IMR-90 (cell line): Measurements from ENCODE around the gene TSEN34. TPM values are rescaled to one million over a fixed set of nuclear protein-coding genes. Genes with fewer than 3 reads are reported as not detected.
"Not testable (repeated sequence)": the region's sequence is repeated elsewhere in the genome, so short reads cannot be mapped to it uniquely, and the experiment has no call there.

Experiments used
- ATAC-seq: fragments of 200-7000 bp; cut with Tn5 transposase; 2 replicates; pipeline ENCODE4 v1.9.1; 2020; ENCODE audit warnings: low read depth, mild to moderate bottlenecking, moderate library complexity
- BruUV-seq: library from RNA; stranded (reverse); fragments of 400-500 nt; replicated peaks from 2 replicates; lab custom pipeline; 2021; lab: Mats Ljungman, UMichigan
- CTCF ChIA-PET: fragments of 300-600 bp; formaldehyde crosslinking; extraction: SDS; loops from one replicate; lab custom pipeline; 2021; ENCODE audit warnings: antibody characterized with exemption; lab: Yijun Ruan, JAX
- POLR2A ChIA-PET: fragments of 300-600 bp; sonication (Branson Sonifier 250); formaldehyde crosslinking; loops from one replicate; lab custom pipeline; 2022; ENCODE audit warnings: antibody characterized with exemption; ENCODE audit not compliant: unreplicated experiment; lab: Charles Lee
- DNase-seq: peaks from one replicate; pipeline ENCODE4 v3.0.0; 2013
- H2AFZ ChIP-seq: replicated peaks from 2 replicates; pipeline ENCODE3; 2013; ENCODE audit warnings: low read length, mild to moderate bottlenecking; ENCODE audit not compliant: poor library complexity
- H2AK5ac ChIP-seq: 2 replicates; pipeline ENCODE4 v1.6.1; 2013; ENCODE audit warnings: low read depth, low read length, inconsistent platforms
- H2AK9ac ChIP-seq: replicated peaks from 2 replicates; pipeline ENCODE3; 2013; ENCODE audit warnings: mild to moderate bottlenecking, low read depth, low read length, moderate library complexity; ENCODE audit not compliant: poor library complexity
- H2BK120ac ChIP-seq: 2 replicates; pipeline ENCODE4 v1.6.1; 2013; ENCODE audit warnings: low read depth, low read length, inconsistent platforms
- H2BK15ac ChIP-seq: 3 replicates; pipeline ENCODE4 v1.6.1; 2013; ENCODE audit warnings: low read depth, low read length, inconsistent platforms
- H2BK20ac ChIP-seq: 2 replicates; pipeline ENCODE4 v1.6.1; 2013; ENCODE audit warnings: low read depth, mild to moderate bottlenecking, inconsistent platforms, low read length, moderate library complexity
- H2BK5ac ChIP-seq: 2 replicates; pipeline ENCODE4 v1.6.1; 2013; ENCODE audit warnings: mild to moderate bottlenecking, low read depth, low read length, inconsistent platforms; ENCODE audit not compliant: poor library complexity, severe bottlenecking
- H3K14ac ChIP-seq: replicated peaks from 2 replicates; pipeline ENCODE4 v1.6.1; 2013; ENCODE audit warnings: low read depth, low read length, inconsistent platforms
- H3K18ac ChIP-seq: 2 replicates; pipeline ENCODE4 v1.6.1; 2013; ENCODE audit warnings: low read depth, low read length, control low read depth
- H3K23ac ChIP-seq: 2 replicates; pipeline ENCODE4 v1.6.1; 2013; ENCODE audit warnings: low read depth, low read length, inconsistent platforms
- H3K27ac ChIP-seq: 2 replicates; pipeline ENCODE4 v1.5.1; 2013; ENCODE audit warnings: mild to moderate bottlenecking, control low read depth, low read length; ENCODE audit not compliant: insufficient read depth
- H3K27me3 ChIP-seq: 2 replicates; pipeline ENCODE4 v1.6.1; 2013; ENCODE audit warnings: low read length; ENCODE audit not compliant: control insufficient read depth, insufficient read depth
- H3K36me3 ChIP-seq: 2 replicates; pipeline ENCODE4 v1.6.1; 2013; ENCODE audit warnings: low read length, mixed read lengths; ENCODE audit not compliant: control insufficient read depth, insufficient read depth
- H3K4ac ChIP-seq: 2 replicates; pipeline ENCODE4 v1.6.1; 2013; ENCODE audit warnings: low read depth, low read length, inconsistent platforms
- H3K4me1 ChIP-seq: 2 replicates; pipeline ENCODE4 v1.6.1; 2013; ENCODE audit warnings: low read length, mixed read lengths; ENCODE audit not compliant: control insufficient read depth, insufficient read depth
- H3K4me2 ChIP-seq: 2 replicates; pipeline ENCODE4 v1.6.1; 2013; ENCODE audit warnings: low read depth, mild to moderate bottlenecking, control low read depth, low read length, moderate library complexity
- H3K4me3 ChIP-seq: 2 replicates; pipeline ENCODE4 v1.5.1; 2013; ENCODE audit warnings: low read depth, mild to moderate bottlenecking, control low read depth, low read length, moderate library complexity; ENCODE audit not compliant: insufficient read depth
- H3K56ac ChIP-seq: 2 replicates; pipeline ENCODE4 v1.6.1; 2013; ENCODE audit warnings: low read length, inconsistent platforms; ENCODE audit not compliant: insufficient read depth; ENCODE audit errors: extremely low read depth
- H3K79me1 ChIP-seq, 2 experiments: 2 replicates each; pipeline ENCODE4 v1.6.1; 2013; ENCODE audit warnings: low read length in 2 of 2, inconsistent platforms in 1 of 2, low read depth in 1 of 2
- H3K9ac ChIP-seq: 2 replicates; pipeline ENCODE4 v1.6.1; 2013; ENCODE audit warnings: low read depth, low read length, control low read depth
- H3K9me1 ChIP-seq: 2 replicates; pipeline ENCODE4 v1.6.1; 2013; ENCODE audit warnings: low read length, inconsistent platforms; ENCODE audit not compliant: insufficient read depth
- H3K9me3 ChIP-seq: 2 replicates; pipeline ENCODE4 v1.6.1; 2013; ENCODE audit warnings: low read length; ENCODE audit not compliant: control insufficient read depth, insufficient read depth
- H4K20me1 ChIP-seq: 2 replicates; pipeline ENCODE4 v1.6.1; 2013; ENCODE audit warnings: low read length, inconsistent platforms; ENCODE audit not compliant: insufficient read depth
- H4K5ac ChIP-seq: 2 replicates; pipeline ENCODE4 v1.6.1; 2013; ENCODE audit warnings: mild to moderate bottlenecking, low read depth, low read length, control low read depth
- H4K8ac ChIP-seq, 2 experiments: 2 replicates each; pipeline ENCODE4 v1.6.1; 2013; ENCODE audit warnings: low read depth in 2 of 2, low read length in 2 of 2, control low read depth in 1 of 2, inconsistent platforms in 1 of 2
- H4K91ac ChIP-seq: 2 replicates; pipeline ENCODE4 v1.6.1; 2013; ENCODE audit warnings: low read depth, low read length, inconsistent platforms; ENCODE audit not compliant: insufficient read depth
- RAD21 ChIP-seq: IDR thresholded peaks from 2 replicates; pipeline ENCODE4 v1.6.1; 2012; ENCODE audit warnings: low read length, improper control_type of control experiment
- RFX5 ChIP-seq: IDR thresholded peaks from 2 replicates; pipeline ENCODE4 v1.8.0; 2012; ENCODE audit warnings: low read depth, mild to moderate bottlenecking, low read length, moderate library complexity
- WGBS, 2 experiments: methylation state at CpG; one replicate each; pipeline versions ENCODE4 v1.1.5 to v1.1.7; 2013; ENCODE audit warnings: missing lambda C conversion rate in 2 of 2; ENCODE audit not compliant: insufficient read length in 1 of 2; ENCODE audit errors: extremely low coverage in 2 of 2; 5-methylcytosine and 5-hydroxymethylcytosine counted together
- dilution Hi-C: fragments of 300-500 bp; cut with HindIII; formaldehyde crosslinking; loops from one replicate; pipeline ENCODE4 v1.14.3; 2018; ENCODE audit warnings: low sequenced_read_pairs; ENCODE audit not compliant: unreplicated experiment
- in situ Hi-C: fragments of 300-500 bp; cut with MboI; formaldehyde crosslinking; loops from 3 replicates; pipeline ENCODE4 v1.14.3; 2019; ENCODE audit warnings: low sequenced_read_pairs, inconsistent platforms, mixed read lengths
- intact Hi-C: fragments of 100-400 bp; cut with micrococcal nuclease; formaldehyde crosslinking; loops from 2 replicates; pipeline ENCODE4 v1.10.0; 2022
- polyA plus RNA-seq, 3 experiments: library from polyadenylated mRNA; depleted of rRNA; stranded (reverse); fragments of >200 nt; gene quantifications; 2 replicates each; pipeline ENCODE4 v1.2.3, GENCODE V29; 2012; ENCODE audit warnings: low replicate concordance in 1 of 3
- total RNA-seq: library from RNA; depleted of rRNA; stranded (reverse); fragments of >200 nt; gene quantifications from 2 replicates; pipeline ENCODE4 v1.2.3, GENCODE V29; 2012

Gene TSEN34
- total and polyA plus RNA-seq, 2 of the 4 experiments (the other 2 are of a cell fraction): 32.1 to 69.4 TPM

GRCh38 chr19:54193011-54193410 lies 1.9 kb downstream of the TSEN34 start:
- peaks cover 5% of the 10 kb centered on the region for H3K4me1 ChIP-seq
- no peak overlapping the region for H2AFZ ChIP-seq
- WGBS, 2 experiments: no CpG with 5 or more reads among the region's 11 CpGs
- no peak overlapping the region for H3K4ac ChIP-seq
- DNase-seq (no peak), ATAC-seq (no peak)
- no peak for TF ChIP-seq RAD21
- no peak for TF ChIP-seq RFX5
- no peak overlapping the region for H2BK5ac ChIP-seq
- H2BK20ac ChIP-seq: no peak overlapping the region
- no peak overlapping the region for H3K9ac ChIP-seq
- H3K14ac ChIP-seq: no peak overlapping the region
- no peak overlapping the region for H4K8ac ChIP-seq
- intact Hi-C loops: no loop called here
- ChIA-PET POLR2A (no interaction called here), CTCF (no interaction called here)
- H3K27ac ChIP-seq: no peak overlapping the region
- dilution Hi-C loops: no loop called here
- H4K5ac ChIP-seq: no peak overlapping the region
- H3K23ac ChIP-seq: no peak overlapping the region
- H2AK9ac ChIP-seq: no peak overlapping the region
- H3K4me2 ChIP-seq: no peak overlapping the region
- H3K9me1 ChIP-seq: no peaks in the 10 kb centered on the region
- in situ Hi-C loops: no loop called here
- BruUV-seq: no TSS peak
- H4K91ac ChIP-seq: no peak overlapping the region
- no peak overlapping the region; the same call in 1 of the 2 replicates for H2AK5ac ChIP-seq
- H3K56ac ChIP-seq: no peak overlapping the region
- H4K20me1 ChIP-seq: peaks cover 16% of the 10 kb centered on the region
- peaks cover 5% of the 10 kb centered on the region; the same call in 1 of the 2 replicates for H3K36me3 ChIP-seq
- H2BK120ac ChIP-seq: no peak overlapping the region
- H3K4me3 ChIP-seq: no peak overlapping the region
- no peaks in the 10 kb centered on the region for H3K27me3 ChIP-seq
- no peak overlapping the region for H2BK15ac ChIP-seq
- no peak overlapping the region for H3K18ac ChIP-seq
- H3K79me1 ChIP-seq: peaks cover 16 to 31% of the 10 kb centered on the region in 2 experiments
- H3K9me3 ChIP-seq: no peaks in the 10 kb centered on the region

GRCh38 chr19:54194463-54194862 lies 3.4 kb downstream of the TSEN34 start:
- dilution Hi-C loops, H3K4me2 ChIP-seq, H2BK20ac ChIP-seq, POLR2A ChIA-PET, H2AFZ ChIP-seq, H2AK5ac ChIP-seq, BruUV-seq, H2BK5ac ChIP-seq, H3K56ac ChIP-seq, H3K18ac ChIP-seq, H3K4me1 ChIP-seq, H2BK120ac ChIP-seq, H3K14ac ChIP-seq, H2BK15ac ChIP-seq, H3K4me3 ChIP-seq, H3K27ac ChIP-seq, DNase-seq, H3K9me1 ChIP-seq, H2AK9ac ChIP-seq, in situ Hi-C loops, H3K4ac ChIP-seq, H4K91ac ChIP-seq, H4K5ac ChIP-seq, CTCF ChIA-PET, H3K9me3 ChIP-seq, H4K8ac ChIP-seq, H3K23ac ChIP-seq, H3K36me3 ChIP-seq, H3K9ac ChIP-seq, H3K27me3 ChIP-seq, ATAC-seq, intact Hi-C loops: not testable (repeated sequence)
- Histone ChIP-seq H4K20me1 (peaks cover 16% of the 10 kb centered on the region), H3K79me1 (peaks cover 16 to 25% of the 10 kb centered on the region in 2 experiments)
- 100% methylated on average over 3 of the region's 12 CpGs; no CpG with 5 or more reads in 1 of the 2 experiments for WGBS, 2 experiments
